ENCODE measurements around the gene PRPF31. TPM values are rescaled to one million over a fixed set of nuclear protein-coding genes. Genes with fewer than 3 reads are reported as not detected.

Gene PRPF31
- total and polyA plus RNA-seq, 2 of the 13 experiments (the other 11 are each of a cell fraction or from before 2014, with no cell fraction given): 23.8 to 63.8 TPM

DNA sequence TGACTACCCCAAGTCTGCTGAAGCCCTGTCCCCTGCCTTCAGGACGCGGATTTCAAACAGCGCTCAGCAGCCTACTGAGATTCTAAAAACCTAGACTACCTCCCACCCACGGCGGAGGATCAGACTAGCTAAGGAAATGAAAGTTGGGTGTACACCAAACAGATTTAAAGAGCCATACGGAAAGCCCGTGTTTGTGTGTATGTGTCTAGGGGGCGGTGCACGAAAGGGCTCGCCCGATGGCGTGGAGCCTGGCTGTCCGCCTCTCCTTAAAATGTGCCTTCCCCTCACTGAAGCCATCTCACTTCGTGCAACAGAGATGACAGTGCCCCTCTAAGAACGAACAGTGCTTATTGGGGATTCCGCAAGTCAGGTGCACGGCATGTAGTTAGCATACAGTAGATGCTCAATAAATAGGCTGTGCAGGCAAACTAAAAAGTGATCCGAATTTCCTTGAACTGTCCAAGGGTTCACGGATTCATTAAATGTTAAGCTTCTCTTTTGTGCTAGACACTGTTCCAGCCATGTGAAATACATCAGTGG lies 43.3 kb downstream of the PRPF31 start (continued):
- TF ChIP-seq DPF2 (CRISPR knock-in tag; IDR thresholded peaks at IDR 0.05; ENCODE audit: borderline replicate concordance, low read depth) (no peak), RORA (CRISPR knock-in tag; IDR thresholded peaks at IDR 0.05) (no peak), ZNF569 (CRISPR knock-in tag; IDR thresholded peaks at IDR 0.05; ENCODE audit: borderline replicate concordance) (no peak), ARHGAP35 (CRISPR knock-in tag; IDR thresholded peaks at IDR 0.05; ENCODE audit: borderline replicate concordance) (no peak), HOXD1 (CRISPR knock-in tag; IDR thresholded peaks at IDR 0.05) (no peak), ZNF788 (CRISPR knock-in tag; IDR thresholded peaks at IDR 0.05; ENCODE audit: borderline replicate concordance) (no peak), RFX1 (IDR thresholded peaks at IDR 0.05) (no peak), CREM (IDR thresholded peaks at IDR 0.05) (no peak), CREM (CRISPR knock-in tag; IDR thresholded peaks at IDR 0.05) (no peak), NONO (IDR thresholded peaks at IDR 0.05) (no peak), NONO (CRISPR knock-in tag; conservative IDR thresholded peaks at IDR 0.05) (peak; percentile 10; the same call in 1 of the 2 replicates), ISL2 (CRISPR knock-in tag; IDR thresholded peaks at IDR 0.05) (no peak), ZSCAN22 (CRISPR knock-in tag; IDR thresholded peaks at IDR 0.05) (no peak), MTA3 (CRISPR knock-in tag; IDR thresholded peaks at IDR 0.05) (no peak), SYNCRIP (IDR thresholded peaks at IDR 0.05; ENCODE audit: insufficient read depth, low read depth, low read length) (no peak)
- TF ChIP-seq, protein P1, sequence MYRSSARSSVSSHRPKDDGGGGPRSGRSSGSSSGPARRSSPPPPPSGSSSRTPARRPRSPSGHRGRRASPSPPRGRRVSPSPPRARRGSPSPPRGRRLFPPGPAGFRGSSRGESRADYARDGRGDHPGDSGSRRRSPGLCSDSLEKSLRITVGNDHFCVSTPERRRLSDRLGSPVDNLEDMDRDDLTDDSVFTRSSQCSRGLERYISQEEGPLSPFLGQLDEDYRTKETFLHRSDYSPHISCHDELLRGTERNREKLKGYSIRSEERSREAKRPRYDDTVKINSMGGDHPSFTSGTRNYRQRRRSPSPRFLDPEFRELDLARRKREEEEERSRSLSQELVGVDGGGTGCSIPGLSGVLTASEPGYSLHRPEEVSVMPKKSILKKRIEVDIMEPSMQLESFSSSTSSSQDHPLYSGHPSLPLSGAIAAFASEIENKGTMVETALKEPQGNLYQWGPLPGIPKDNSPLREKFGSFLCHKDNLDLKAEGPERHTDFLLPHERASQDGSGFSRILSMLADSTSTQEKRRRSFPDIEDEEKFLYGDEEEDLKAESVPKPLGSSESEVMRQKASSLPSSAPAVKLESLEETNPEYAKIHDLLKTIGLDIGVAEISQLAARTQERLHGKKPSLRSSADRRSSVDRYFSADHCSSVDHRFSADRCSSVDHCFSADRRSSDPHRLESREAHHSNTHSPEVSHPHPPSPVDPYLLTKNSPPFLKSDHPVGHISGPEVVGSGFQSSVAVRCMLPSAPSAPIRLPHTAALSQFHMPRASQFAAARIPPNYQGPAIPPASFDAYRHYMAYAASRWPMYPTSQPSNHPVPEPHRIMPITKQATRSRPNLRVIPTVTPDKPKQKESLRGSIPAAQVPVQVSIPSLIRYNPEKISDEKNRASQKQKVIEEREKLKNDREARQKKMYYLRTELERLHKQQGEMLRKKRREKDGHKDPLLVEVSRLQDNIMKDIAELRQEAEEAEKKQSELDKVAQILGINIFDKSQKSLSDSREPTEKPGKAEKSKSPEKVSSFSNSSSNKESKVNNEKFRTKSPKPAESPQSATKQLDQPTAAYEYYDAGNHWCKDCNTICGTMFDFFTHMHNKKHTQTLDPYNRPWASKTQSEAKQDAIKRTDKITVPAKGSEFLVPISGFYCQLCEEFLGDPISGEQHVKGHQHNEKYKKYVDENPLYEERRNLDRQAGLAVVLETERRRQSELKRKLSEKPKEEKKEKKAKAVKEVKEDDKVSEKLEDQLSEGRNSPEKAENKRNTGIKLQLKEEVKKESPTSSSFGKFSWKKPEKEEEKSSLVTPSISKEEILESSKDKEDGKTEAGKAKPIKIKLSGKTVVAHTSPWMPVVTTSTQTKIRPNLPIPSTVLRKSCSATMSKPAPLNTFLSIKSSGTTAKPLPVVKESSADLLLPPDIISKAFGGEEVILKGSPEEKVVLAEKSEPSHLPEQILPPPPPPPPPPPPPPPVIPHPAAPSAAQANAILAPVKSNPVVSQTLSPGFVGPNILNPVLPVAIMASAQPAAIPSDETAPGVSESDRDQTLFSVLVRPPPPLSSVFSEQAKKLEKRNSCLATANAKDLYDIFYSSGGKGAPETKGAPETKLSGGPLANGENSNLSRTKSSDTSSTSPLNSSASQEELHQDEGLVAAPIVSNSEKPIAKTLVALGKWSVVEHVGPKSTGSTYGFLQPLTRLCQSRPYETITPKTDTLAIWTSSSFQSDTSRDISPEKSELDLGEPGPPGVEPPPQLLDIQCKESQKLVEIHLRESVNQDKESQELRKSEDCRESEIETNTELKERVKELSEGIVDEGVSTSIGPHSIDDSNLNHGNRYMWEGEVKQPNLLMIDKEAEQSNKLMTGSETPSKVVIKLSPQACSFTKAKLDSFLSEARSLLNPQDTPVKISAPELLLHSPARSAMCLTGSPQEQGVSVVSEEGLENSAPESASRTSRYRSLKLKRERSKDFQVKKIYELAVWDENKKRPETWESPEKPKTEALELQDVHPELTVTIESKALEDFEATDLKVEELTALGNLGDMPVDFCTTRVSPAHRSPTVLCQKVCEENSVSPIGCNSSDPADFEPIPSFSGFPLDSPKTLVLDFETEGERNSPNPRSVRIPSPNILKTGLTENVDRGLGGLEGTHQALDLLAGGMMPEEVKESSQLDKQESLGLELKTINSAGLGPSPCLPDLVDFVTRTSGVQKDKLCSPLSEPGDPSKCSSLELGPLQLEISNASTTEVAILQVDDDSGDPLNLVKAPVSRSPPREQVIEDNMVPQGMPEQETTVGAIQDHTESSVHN (CRISPR knock-in tag; IDR thresholded peaks at IDR 0.05): no peak
- TF ChIP-seq, protein P2, sequence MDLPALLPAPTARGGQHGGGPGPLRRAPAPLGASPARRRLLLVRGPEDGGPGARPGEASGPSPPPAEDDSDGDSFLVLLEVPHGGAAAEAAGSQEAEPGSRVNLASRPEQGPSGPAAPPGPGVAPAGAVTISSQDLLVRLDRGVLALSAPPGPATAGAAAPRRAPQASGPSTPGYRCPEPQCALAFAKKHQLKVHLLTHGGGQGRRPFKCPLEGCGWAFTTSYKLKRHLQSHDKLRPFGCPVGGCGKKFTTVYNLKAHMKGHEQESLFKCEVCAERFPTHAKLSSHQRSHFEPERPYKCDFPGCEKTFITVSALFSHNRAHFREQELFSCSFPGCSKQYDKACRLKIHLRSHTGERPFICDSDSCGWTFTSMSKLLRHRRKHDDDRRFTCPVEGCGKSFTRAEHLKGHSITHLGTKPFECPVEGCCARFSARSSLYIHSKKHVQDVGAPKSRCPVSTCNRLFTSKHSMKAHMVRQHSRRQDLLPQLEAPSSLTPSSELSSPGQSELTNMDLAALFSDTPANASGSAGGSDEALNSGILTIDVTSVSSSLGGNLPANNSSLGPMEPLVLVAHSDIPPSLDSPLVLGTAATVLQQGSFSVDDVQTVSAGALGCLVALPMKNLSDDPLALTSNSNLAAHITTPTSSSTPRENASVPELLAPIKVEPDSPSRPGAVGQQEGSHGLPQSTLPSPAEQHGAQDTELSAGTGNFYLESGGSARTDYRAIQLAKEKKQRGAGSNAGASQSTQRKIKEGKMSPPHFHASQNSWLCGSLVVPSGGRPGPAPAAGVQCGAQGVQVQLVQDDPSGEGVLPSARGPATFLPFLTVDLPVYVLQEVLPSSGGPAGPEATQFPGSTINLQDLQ (CRISPR knock-in tag; IDR thresholded peaks at IDR 0.05): no peak
- TF ChIP-seq, protein P3, sequence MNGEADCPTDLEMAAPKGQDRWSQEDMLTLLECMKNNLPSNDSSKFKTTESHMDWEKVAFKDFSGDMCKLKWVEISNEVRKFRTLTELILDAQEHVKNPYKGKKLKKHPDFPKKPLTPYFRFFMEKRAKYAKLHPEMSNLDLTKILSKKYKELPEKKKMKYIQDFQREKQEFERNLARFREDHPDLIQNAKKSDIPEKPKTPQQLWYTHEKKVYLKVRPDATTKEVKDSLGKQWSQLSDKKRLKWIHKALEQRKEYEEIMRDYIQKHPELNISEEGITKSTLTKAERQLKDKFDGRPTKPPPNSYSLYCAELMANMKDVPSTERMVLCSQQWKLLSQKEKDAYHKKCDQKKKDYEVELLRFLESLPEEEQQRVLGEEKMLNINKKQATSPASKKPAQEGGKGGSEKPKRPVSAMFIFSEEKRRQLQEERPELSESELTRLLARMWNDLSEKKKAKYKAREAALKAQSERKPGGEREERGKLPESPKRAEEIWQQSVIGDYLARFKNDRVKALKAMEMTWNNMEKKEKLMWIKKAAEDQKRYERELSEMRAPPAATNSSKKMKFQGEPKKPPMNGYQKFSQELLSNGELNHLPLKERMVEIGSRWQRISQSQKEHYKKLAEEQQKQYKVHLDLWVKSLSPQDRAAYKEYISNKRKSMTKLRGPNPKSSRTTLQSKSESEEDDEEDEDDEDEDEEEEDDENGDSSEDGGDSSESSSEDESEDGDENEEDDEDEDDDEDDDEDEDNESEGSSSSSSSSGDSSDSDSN (CRISPR knock-in tag; IDR thresholded peaks at IDR 0.05): 0 out of 2 replicates have a peak, but pooled peaks have one; percentile 17
